Glutamatergic neuron (in vitro differentiated cells): ENCODE data around the gene TRIM28. TPM values are rescaled to one million over a fixed set of nuclear protein-coding genes. Genes with fewer than 3 reads are reported as not detected.
"Not testable (repeated sequence)": the region's sequence is repeated elsewhere in the genome, so short reads cannot be mapped to it uniquely, and the experiment has no call there.

ENCODE experiments used
- DNase-seq: peaks from one replicate; pipeline ENCODE4 v3.0.0; 2022
- H3K27ac Mint-ChIP-seq: one replicate; pipeline ENCODE4 v1.8.0; 2020; ENCODE audit warnings: mild to moderate bottlenecking, mixed read lengths, inconsistent platforms; ENCODE audit not compliant: unreplicated experiment
- H3K27me3 Mint-ChIP-seq: one replicate; pipeline ENCODE4 v1.8.0; 2020; ENCODE audit warnings: mild to moderate bottlenecking, moderate library complexity, mixed read lengths, inconsistent platforms; ENCODE audit not compliant: unreplicated experiment
- H3K36me3 Mint-ChIP-seq: one replicate; pipeline ENCODE4 v1.8.0; 2020; ENCODE audit warnings: mild to moderate bottlenecking, mixed read lengths, inconsistent platforms; ENCODE audit not compliant: unreplicated experiment
- H3K4me1 Mint-ChIP-seq: one replicate; pipeline ENCODE4 v1.8.0; 2020; ENCODE audit warnings: mild to moderate bottlenecking, low read depth, mixed read lengths, inconsistent platforms; ENCODE audit not compliant: unreplicated experiment
- H3K4me3 Mint-ChIP-seq: one replicate; pipeline ENCODE4 v1.8.0; 2020; ENCODE audit warnings: mild to moderate bottlenecking, mixed read lengths, inconsistent platforms; ENCODE audit not compliant: unreplicated experiment
- H3K9me3 Mint-ChIP-seq: one replicate; pipeline ENCODE4 v1.8.0; 2020; ENCODE audit warnings: mild to moderate bottlenecking, moderate library complexity, mixed read lengths, inconsistent platforms; ENCODE audit not compliant: unreplicated experiment
- CTCF ChIP-seq: fragments of 200-600 bp; sonication (generic); IDR thresholded peaks from one replicate; pipeline ENCODE4 v1.5.0; 2021; ENCODE audit not compliant: partially characterized antibody, unreplicated experiment
- total RNA-seq: library from RNA; stranded (reverse); fragmentation: NEBNext Ultra II Directional; extraction: Animal tissue kit (Norgen Biotek cat#: 25700); gene quantifications from one replicate; pipeline ENCODE4 v1.2.1, GENCODE V29; 2021; ENCODE audit not compliant: unreplicated experiment

TRIM28 gene
- total RNA-seq, 1 donor from 2014 or later: 361 TPM

GRCh38 chr19:58573658-58574164, 29.8 kb downstream of the TRIM28 start:
- Mint-ChIP-seq H3K27me3 (peaks cover 13% of the 10 kb centered on the region), H3K9me3 (peaks cover 20% of the 10 kb centered on the region), H3K4me1 (peaks cover 9% of the 10 kb centered on the region), H3K4me3 (peak overlapping the region; percentile 98), H3K27ac (peak overlapping the region; percentile 99), H3K36me3 (no peaks in the 10 kb centered on the region)
- no peak for TF ChIP-seq CTCF
- no peak for DNase-seq

- peak; percentile 92 for DNase-seq
- H3K36me3 Mint-ChIP-seq: no peaks in the 10 kb centered on the region
- peaks cover 13% of the 10 kb centered on the region for H3K27me3 Mint-ChIP-seq
- H3K27ac Mint-ChIP-seq: peak overlapping the region; percentile 97
- no peak for TF ChIP-seq CTCF
- H3K4me1 Mint-ChIP-seq: peaks cover 9% of the 10 kb centered on the region
- H3K4me3 Mint-ChIP-seq: peak overlapping the region; percentile 97
- H3K9me3 Mint-ChIP-seq: peaks cover 21% of the 10 kb centered on the region
Measured at GRCh38 chr19:58575183-58576041, 31.5 kb downstream of the TRIM28 start.

- H3K27me3 Mint-ChIP-seq: peaks cover 10% of the 10 kb centered on the region
- not testable (repeated sequence) for H3K4me3 Mint-ChIP-seq, H3K27ac Mint-ChIP-seq
Measured at GRCh38 chr19:58577581-58577980, 33.7 kb downstream of the TRIM28 start.

GRCh38 chr19:58578012-58578925, 34.4 kb downstream of the TRIM28 start:
- H3K9me3 Mint-ChIP-seq: peaks cover 21% of the 10 kb centered on the region
- no peak for DNase-seq
- peaks cover 7% of the 10 kb centered on the region for H3K4me1 Mint-ChIP-seq
- no peaks in the 10 kb centered on the region for H3K36me3 Mint-ChIP-seq
- H3K27me3 Mint-ChIP-seq: peaks cover 6% of the 10 kb centered on the region
- TF ChIP-seq CTCF: no peak
- H3K4me3 Mint-ChIP-seq: peak overlapping the region; percentile 20
- peak overlapping the region; percentile 38 for H3K27ac Mint-ChIP-seq

More at GRCh38 chr19:58577581-58577980, 33.7 kb downstream of the TRIM28 start:
- not testable (repeated sequence) for H3K4me1 Mint-ChIP-seq, H3K36me3 Mint-ChIP-seq, DNase-seq
- H3K9me3 Mint-ChIP-seq: peaks cover 22% of the 10 kb centered on the region

GRCh38 chr19:58579473-58580142, 35.7 kb downstream of the TRIM28 start:
- H3K4me1 Mint-ChIP-seq: no peaks in the 10 kb centered on the region
- peaks cover 12% of the 10 kb centered on the region for H3K9me3 Mint-ChIP-seq
- no peaks in the 10 kb centered on the region for H3K36me3 Mint-ChIP-seq
- no peak for DNase-seq
- TF ChIP-seq CTCF: no peak
- peaks cover 2% of the 10 kb centered on the region for H3K27me3 Mint-ChIP-seq
- no peak overlapping the region for H3K4me3 Mint-ChIP-seq
- no peak overlapping the region for H3K27ac Mint-ChIP-seq
